ENCODE results near the gene PIAS4. TPM values are rescaled to one million over a fixed set of nuclear protein-coding genes. Genes with fewer than 3 reads are reported as not detected.

Gene PIAS4
- total RNA-seq, 3 donors from 2014 or later: 27.4 to 44.6 (median 29.5) TPM

DNA sequence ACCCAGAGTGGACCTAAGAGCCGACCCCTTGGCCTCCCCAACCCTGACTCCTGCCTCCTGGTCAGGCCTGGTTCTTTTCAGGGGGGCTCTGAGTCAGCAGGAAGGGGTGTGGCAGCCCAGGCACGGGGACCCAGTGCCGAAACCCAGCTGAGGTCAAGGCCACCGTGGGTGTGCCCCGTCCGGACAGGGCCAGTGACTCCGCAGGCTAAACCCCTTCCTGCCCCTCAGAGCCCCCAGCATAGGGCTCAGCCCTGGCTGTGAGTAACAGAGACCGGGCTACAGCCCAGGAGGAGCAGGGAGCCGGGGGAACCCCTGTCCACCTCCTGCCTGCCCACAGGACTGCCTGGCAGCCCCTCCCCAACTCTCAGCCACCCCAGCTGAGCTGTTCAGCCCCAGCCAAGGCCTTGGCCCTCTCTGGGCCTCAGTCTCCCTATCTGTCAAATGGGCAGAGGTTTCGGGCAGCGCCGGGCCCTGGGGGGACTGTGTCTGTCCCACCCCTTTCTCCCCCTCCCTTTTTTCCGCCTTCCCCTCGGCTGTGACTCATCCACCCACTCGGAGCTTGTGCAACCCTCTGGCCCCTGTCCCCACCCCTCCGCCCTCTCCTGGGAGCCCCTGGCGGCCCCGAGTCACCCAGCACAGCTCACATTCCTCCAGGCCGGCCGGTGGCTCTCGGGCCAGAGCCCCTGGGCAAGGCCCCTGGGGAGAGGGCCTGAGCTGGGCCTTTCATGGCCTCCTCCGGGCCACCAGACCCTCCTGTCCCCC, 50.6 kb downstream of the PIAS4 start:
- H3K4me1 ChIP-seq (ENCODE audit: low read depth): peaks cover 84% of the 10 kb centered on the region
- ATAC-seq (peak; percentile 16), DNase-seq (peak; percentile 71 to 90 (median 82))
- peaks cover 6% of the 10 kb centered on the region for H3K36me3 ChIP-seq (ENCODE audit: low read depth)
- TF ChIP-seq, protein P1, sequence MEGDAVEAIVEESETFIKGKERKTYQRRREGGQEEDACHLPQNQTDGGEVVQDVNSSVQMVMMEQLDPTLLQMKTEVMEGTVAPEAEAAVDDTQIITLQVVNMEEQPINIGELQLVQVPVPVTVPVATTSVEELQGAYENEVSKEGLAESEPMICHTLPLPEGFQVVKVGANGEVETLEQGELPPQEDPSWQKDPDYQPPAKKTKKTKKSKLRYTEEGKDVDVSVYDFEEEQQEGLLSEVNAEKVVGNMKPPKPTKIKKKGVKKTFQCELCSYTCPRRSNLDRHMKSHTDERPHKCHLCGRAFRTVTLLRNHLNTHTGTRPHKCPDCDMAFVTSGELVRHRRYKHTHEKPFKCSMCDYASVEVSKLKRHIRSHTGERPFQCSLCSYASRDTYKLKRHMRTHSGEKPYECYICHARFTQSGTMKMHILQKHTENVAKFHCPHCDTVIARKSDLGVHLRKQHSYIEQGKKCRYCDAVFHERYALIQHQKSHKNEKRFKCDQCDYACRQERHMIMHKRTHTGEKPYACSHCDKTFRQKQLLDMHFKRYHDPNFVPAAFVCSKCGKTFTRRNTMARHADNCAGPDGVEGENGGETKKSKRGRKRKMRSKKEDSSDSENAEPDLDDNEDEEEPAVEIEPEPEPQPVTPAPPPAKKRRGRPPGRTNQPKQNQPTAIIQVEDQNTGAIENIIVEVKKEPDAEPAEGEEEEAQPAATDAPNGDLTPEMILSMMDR (IDR thresholded peaks at IDR 0.05): no peak
- H3K9me3 ChIP-seq: no peaks in the 10 kb centered on the region
- intact Hi-C loops (cut with DNase I, micrococcal nuclease): no loop called here
- H3K4me3 ChIP-seq: no peak overlapping the region

DNA sequence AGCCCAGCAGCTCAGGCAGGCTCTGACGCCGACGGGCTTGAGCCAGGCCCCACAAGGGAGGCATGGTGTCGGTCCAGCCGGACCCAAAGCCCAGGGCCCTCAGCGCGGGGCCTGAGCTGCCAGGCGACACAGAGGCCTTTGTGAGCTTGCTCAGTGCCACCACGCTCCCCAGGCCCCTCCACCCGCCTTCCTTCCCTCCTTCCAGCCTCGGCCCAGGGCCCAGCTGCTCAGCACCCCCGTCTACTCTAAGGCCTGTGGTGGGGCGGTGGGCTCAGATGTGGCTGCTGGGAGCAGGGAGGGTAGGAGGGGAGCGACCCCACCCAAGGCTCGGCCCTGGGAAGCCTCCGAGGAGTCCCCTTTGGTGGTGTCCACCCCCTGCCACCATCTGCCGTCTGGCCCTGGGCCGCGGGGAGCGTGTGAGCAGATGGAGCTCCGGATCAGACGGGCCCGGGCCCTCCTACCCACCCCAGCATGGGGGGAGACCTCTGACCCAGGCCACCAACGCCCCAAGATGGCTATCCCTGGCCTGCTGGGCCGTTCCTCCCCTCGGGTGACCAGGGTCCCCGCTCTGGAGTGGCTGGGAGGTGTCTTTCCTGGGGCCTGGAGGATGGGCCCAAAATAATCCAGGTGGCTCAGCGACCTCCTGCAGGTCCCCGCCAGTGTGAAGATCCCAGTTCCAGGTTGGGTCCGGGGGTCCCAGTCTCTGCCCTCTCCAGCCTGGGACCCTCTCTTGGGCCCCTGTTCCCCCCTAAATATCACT, 51.3 kb downstream of the PIAS4 start:
- intact Hi-C loops (cut with DNase I, micrococcal nuclease): no loop called here
- Histone ChIP-seq H3K9me3 (no peaks in the 10 kb centered on the region), H3K4me3 (no peak overlapping the region), H3K36me3 (ENCODE audit: low read depth) (peaks cover 5% of the 10 kb centered on the region), H3K4me1 (ENCODE audit: low read depth) (peaks cover 82% of the 10 kb centered on the region)
- peak in 2 of 3 donors; percentile 68 to 76 for DNase-seq
- ATAC-seq: no peak
- TF ChIP-seq, protein P1 (IDR thresholded peaks at IDR 0.05): no peak

DNA sequence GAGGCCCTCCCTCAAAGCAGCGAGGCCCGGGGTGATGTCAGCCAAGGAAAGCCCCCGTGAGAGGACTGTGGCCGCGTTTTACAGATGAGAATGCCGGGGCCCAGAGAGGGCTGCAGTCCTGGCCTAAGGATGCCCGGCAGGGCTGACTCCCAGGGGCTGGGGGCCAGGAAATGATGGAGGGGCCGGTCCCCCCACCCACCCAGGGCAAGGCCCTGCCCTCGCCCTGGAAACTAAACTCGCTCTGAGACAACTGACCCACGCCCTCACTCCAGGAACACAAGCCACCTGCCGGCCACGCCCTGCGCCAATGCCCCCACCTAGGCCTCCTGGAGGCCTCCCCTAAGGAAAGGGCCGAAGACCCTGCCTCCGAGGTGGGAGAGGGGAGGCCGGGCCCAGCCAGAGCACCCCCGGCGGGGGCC, 51.9 kb downstream of the PIAS4 start:
- Histone ChIP-seq H3K36me3 (ENCODE audit: low read depth) (no peaks in the 10 kb centered on the region), H3K9me3 (no peaks in the 10 kb centered on the region), H3K4me3 (no peak overlapping the region), H3K4me1 (ENCODE audit: low read depth) (peaks cover 77% of the 10 kb centered on the region)
- DNase-seq: peak; percentile 85 to 90 (median 89)
- intact Hi-C loops (cut with DNase I, micrococcal nuclease): no loop called here
- peak; percentile 49 for ATAC-seq
- TF ChIP-seq, protein P1 (IDR thresholded peaks at IDR 0.05): no peak

DNA sequence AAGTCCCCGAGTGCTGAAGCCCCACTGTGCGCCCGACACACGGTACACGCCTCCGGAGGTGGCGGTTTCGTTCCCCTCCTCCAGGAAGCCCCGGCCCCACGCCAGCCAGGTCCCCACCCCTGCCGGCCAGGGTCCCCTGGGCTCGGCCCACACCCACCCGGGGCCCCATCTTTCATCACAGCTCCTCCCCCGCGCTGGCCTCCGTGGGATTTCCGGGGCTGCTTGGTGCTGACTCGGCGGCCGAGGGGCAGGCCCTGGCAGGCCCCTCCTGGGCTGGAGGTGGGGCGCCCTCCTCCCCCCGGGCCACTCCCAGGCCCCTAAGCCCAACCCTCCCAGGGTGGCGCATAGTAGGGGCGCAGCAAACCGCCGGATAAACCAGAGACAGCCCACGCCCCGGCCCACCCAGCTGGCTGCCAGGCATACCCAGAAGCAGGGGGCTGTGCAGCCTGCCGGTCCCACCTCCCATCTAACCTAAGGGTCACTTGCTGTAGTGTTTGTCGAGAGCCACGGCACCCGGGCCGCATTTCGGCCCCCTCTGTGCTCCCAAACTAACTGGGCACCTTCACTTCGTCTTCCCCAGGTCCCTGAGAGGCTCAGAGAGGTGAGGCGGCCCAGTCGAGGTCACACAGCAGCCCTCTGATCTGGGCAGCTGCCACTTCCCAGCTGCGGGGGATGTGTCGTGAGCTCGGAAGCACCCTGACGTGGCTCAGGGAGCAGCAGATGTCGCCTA, 52.5 kb downstream of the PIAS4 start:
- Histone ChIP-seq H3K4me1 (ENCODE audit: low read depth) (peaks cover 71% of the 10 kb centered on the region), H3K9me3 (no peaks in the 10 kb centered on the region), H3K4me3 (no peak overlapping the region), H3K36me3 (ENCODE audit: low read depth) (no peaks in the 10 kb centered on the region)
- intact Hi-C loops (cut with DNase I, micrococcal nuclease): no loop called here
- TF ChIP-seq, protein P1 (IDR thresholded peaks at IDR 0.05): no peak
- ATAC-seq (peak; percentile 53), DNase-seq (peak; percentile 86 to 94 (median 92))

DNA sequence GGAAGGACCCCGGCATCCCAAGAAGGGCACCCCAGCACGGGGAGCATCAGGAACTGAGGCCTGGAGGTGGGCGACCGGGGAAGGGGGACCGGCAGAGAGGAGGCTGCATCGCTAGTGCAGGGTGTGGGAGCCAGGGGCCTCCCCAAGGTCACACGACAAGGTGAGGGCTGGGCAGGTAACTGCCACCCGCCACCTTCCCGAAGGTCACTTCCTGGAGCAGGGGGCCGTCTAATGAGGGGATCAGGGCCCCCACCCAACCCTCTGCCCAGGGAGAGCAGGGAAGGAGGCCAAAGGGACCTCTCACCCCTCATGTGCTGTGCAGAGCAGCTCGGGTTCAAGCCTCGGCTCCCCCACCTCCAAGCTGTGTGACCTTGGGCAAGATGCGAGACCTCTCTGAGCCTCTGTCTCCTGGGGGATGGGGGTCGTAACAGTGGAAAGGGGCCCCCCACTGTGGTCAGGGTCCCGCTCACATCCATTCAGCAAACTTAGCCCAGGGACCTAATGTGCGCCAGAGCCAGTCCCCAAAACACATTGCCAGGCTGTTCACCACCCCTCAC, 53.2 kb downstream of the PIAS4 start:
- intact Hi-C loops (cut with DNase I, micrococcal nuclease): no loop called here
- DNase-seq: peak; percentile 62 to 79 (median 74)
- ATAC-seq: peak; percentile 5
- H3K9me3 ChIP-seq: no peaks in the 10 kb centered on the region
- TF ChIP-seq, protein P1 (IDR thresholded peaks at IDR 0.05): no peak
- H3K36me3 ChIP-seq (ENCODE audit: low read depth): no peaks in the 10 kb centered on the region
- H3K4me1 ChIP-seq (ENCODE audit: low read depth): peaks cover 68% of the 10 kb centered on the region
- no peak overlapping the region for H3K4me3 ChIP-seq

Data from mucosa of descending colon (tissue), 3 donors.